Rectal smooth muscle tissue (tissue), 1 donor: ENCODE measurements around the gene NARF.

ENCODE experiments used
- H3K27ac ChIP-seq: one replicate; pipeline ENCODE4 v1.7.0; 2013; ENCODE audit warnings: low read depth, low read length, inconsistent platforms
- H3K27me3 ChIP-seq: one replicate; pipeline ENCODE4 v1.7.0; 2013; ENCODE audit warnings: low read length; ENCODE audit not compliant: control insufficient read depth, insufficient read depth
- H3K36me3 ChIP-seq: one replicate; pipeline ENCODE4 v1.7.0; 2013; ENCODE audit warnings: low read length; ENCODE audit not compliant: control insufficient read depth, insufficient read depth
- H3K4me1 ChIP-seq: one replicate; pipeline ENCODE4 v1.7.0; 2013; ENCODE audit warnings: low read length; ENCODE audit not compliant: control insufficient read depth, insufficient read depth
- H3K4me3 ChIP-seq: one replicate; pipeline ENCODE4 v1.7.0; 2013; ENCODE audit warnings: low read length
- H3K9ac ChIP-seq: one replicate; pipeline ENCODE4 v1.7.0; 2013; ENCODE audit warnings: low read length

NARF gene

GRCh38 chr17:82475458-82475857 lies 16.9 kb downstream of the NARF start:
- no peak overlapping the region for H3K4me3 ChIP-seq
- no peaks in the 10 kb centered on the region for H3K4me1 ChIP-seq
- H3K27ac ChIP-seq, result no peak overlapping the region
- H3K9ac ChIP-seq, result no peak overlapping the region
- no peaks in the 10 kb centered on the region for H3K27me3 ChIP-seq
- H3K36me3 ChIP-seq, result peaks cover 18% of the 10 kb centered on the region

- Histone ChIP-seq H3K4me3 (no peak overlapping the region), H3K27me3 (no peaks in the 10 kb centered on the region), H3K4me1 (no peaks in the 10 kb centered on the region), H3K27ac (no peak overlapping the region), H3K9ac (no peak overlapping the region), H3K36me3 (peaks cover 14% of the 10 kb centered on the region)
Measured at GRCh38 chr17:82477934-82478333, 19.4 kb downstream of the NARF start.

GRCh38 chr17:82479602-82480001 lies 21.1 kb downstream of the NARF start:
- Histone ChIP-seq H3K27me3 (no peaks in the 10 kb centered on the region), H3K27ac (no peak overlapping the region), H3K4me3 (no peak overlapping the region), H3K4me1 (no peaks in the 10 kb centered on the region), H3K9ac (no peak overlapping the region), H3K36me3 (peaks cover 20% of the 10 kb centered on the region)

- H3K36me3 ChIP-seq, result peaks cover 19% of the 10 kb centered on the region
- H3K27me3 ChIP-seq, result no peaks in the 10 kb centered on the region
- H3K9ac ChIP-seq, result no peak overlapping the region
- no peak overlapping the region for H3K27ac ChIP-seq
- no peak overlapping the region for H3K4me3 ChIP-seq
- no peaks in the 10 kb centered on the region for H3K4me1 ChIP-seq
Measured at GRCh38 chr17:82480318-82480717, 21.8 kb downstream of the NARF start.

GRCh38 chr17:82483204-82483660 lies 24.7 kb downstream of the NARF start:
- Histone ChIP-seq H3K4me3 (no peak overlapping the region), H3K4me1 (no peaks in the 10 kb centered on the region), H3K9ac (no peak overlapping the region), H3K27ac (no peak overlapping the region), H3K36me3 (peaks cover 32% of the 10 kb centered on the region), H3K27me3 (no peaks in the 10 kb centered on the region)

- Histone ChIP-seq H3K27ac (no peak overlapping the region), H3K36me3 (peaks cover 30% of the 10 kb centered on the region)
Measured at GRCh38 chr17:82483836-82484235, 25.3 kb downstream of the NARF start.

GRCh38 chr17:82486231-82487094 lies 27.9 kb downstream of the NARF start:
- peaks cover 21% of the 10 kb centered on the region for H3K36me3 ChIP-seq
- no peak overlapping the region for H3K9ac ChIP-seq

More at GRCh38 chr17:82483836-82484235, 25.3 kb downstream of the NARF start:
- no peaks in the 10 kb centered on the region for H3K27me3 ChIP-seq
- H3K9ac ChIP-seq, result no peak overlapping the region
- no peaks in the 10 kb centered on the region for H3K4me1 ChIP-seq
- H3K4me3 ChIP-seq, result no peak overlapping the region

GRCh38 chr17:82487910-82488309 lies 29.4 kb downstream of the NARF start:
- no peaks in the 10 kb centered on the region for H3K4me1 ChIP-seq
- no peaks in the 10 kb centered on the region for H3K27me3 ChIP-seq
- no peak overlapping the region for H3K9ac ChIP-seq
- H3K27ac ChIP-seq, result no peak overlapping the region
- no peak overlapping the region for H3K4me3 ChIP-seq
- H3K36me3 ChIP-seq, result peaks cover 21% of the 10 kb centered on the region

More at GRCh38 chr17:82486231-82487094, 27.9 kb downstream of the NARF start:
- Histone ChIP-seq H3K4me3 (no peak overlapping the region), H3K27ac (no peak overlapping the region), H3K4me1 (no peaks in the 10 kb centered on the region), H3K27me3 (no peaks in the 10 kb centered on the region)

GRCh38 chr17:82489117-82489516 lies 30.6 kb downstream of the NARF start:
- Histone ChIP-seq H3K36me3 (peaks cover 17% of the 10 kb centered on the region), H3K9ac (no peak overlapping the region), H3K27me3 (no peaks in the 10 kb centered on the region)

GRCh38 chr17:82489851-82490511 lies 31.4 kb downstream of the NARF start:
- no peak overlapping the region for H3K9ac ChIP-seq

More at GRCh38 chr17:82489117-82489516, 30.6 kb downstream of the NARF start:
- no peak overlapping the region for H3K4me3 ChIP-seq
- no peak overlapping the region for H3K27ac ChIP-seq
- no peaks in the 10 kb centered on the region for H3K4me1 ChIP-seq

GRCh38 chr17:82490512-82491195 lies 32.1 kb downstream of the NARF start:
- H3K36me3 ChIP-seq, result peaks cover 10% of the 10 kb centered on the region
- H3K27ac ChIP-seq, result no peak overlapping the region
- H3K9ac ChIP-seq, result no peak overlapping the region
- no peak overlapping the region for H3K4me3 ChIP-seq
- H3K4me1 ChIP-seq, result peaks cover 4% of the 10 kb centered on the region
- no peaks in the 10 kb centered on the region for H3K27me3 ChIP-seq

More at GRCh38 chr17:82489851-82490511, 31.4 kb downstream of the NARF start:
- Histone ChIP-seq H3K4me1 (peaks cover 4% of the 10 kb centered on the region), H3K27me3 (no peaks in the 10 kb centered on the region), H3K4me3 (no peak overlapping the region), H3K27ac (no peak overlapping the region), H3K36me3 (peaks cover 13% of the 10 kb centered on the region)

GRCh38 chr17:82491196-82491530 lies 32.6 kb downstream of the NARF start:
- no peak overlapping the region for H3K4me3 ChIP-seq
- H3K36me3 ChIP-seq, result peaks cover 5% of the 10 kb centered on the region

More at GRCh38 chr17:82491196-82491530, 32.6 kb downstream of the NARF start:
- no peak overlapping the region for H3K27ac ChIP-seq
- H3K9ac ChIP-seq, result no peak overlapping the region
- H3K4me1 ChIP-seq, result peaks cover 4% of the 10 kb centered on the region
- no peaks in the 10 kb centered on the region for H3K27me3 ChIP-seq
